AG04449 (cell line): ENCODE measurements around the gene PRR7.

Experiments
- CTCF ChIA-PET: fragments of 350-600 bp; formaldehyde crosslinking; extraction: SDS; loops from one replicate; lab custom pipeline; 2021; ENCODE audit warnings: antibody characterized with exemption; lab: Yijun Ruan, JAX
- POLR2A ChIA-PET: fragments of 400-600, 350-600 bp; formaldehyde crosslinking; extraction: SDS; loops from one replicate; lab custom pipeline; 2020; ENCODE audit warnings: antibody characterized with exemption, inconsistent platforms; lab: Yijun Ruan, JAX
- DNase-seq: peaks from one replicate; pipeline ENCODE4 v3.0.0-alpha.2; 2010; ENCODE audit warnings: low read depth, low spot score
- H3K4me3 ChIP-seq: 2 replicates; pipeline ENCODE4 v1.5.1; 2011; ENCODE audit warnings: low read depth, mild to moderate bottlenecking, control low read depth, low read length
- TF ChIP-seq, protein P1 (sequence below): IDR thresholded peaks from one replicate; pipeline ENCODE4 v1.5.1; 2011; ENCODE audit warnings: mild to moderate bottlenecking, moderate library complexity, low read length, control low read depth, inconsistent platforms; ENCODE audit not compliant: insufficient read depth; ENCODE audit errors: missing control alignments

PRR7 gene

DNA sequence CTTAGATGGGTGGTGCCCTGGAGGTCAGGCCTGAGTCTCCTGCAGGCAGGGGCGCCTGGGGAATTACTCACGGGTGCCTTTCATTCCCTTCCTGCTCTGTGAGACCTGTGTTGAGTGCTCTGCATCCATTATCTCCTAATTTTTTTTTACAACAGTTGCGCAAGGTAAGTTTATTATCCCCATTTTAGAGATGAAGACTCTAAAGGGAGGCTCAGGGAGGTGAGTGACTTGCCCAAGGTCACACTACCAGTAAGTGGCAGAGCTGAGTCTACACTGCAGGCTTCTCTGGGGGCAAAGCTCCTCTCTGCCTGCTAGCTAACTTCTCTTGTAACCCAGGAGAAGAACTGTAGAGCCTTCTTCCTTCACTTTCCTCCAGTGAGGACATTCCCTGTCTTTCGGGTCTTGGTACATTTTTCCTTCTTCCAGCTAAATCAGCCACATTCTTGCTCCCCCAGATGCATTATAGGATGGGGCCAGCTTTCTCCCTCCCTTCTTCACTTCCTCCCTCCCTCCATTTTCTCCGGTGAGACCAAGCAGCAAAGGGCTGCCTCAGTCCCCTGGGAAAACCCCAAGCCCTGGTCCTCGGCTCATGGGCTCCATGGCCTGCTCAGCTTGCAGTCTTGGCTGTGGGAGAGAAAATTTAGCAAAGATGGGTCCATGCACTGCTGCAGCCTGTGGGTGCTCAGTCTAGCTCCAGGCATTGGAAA is 1.8 kb downstream of the PRR7 start:
- CTCF ChIA-PET: interaction anchor here (0.8 to 21.1 kb wide), 13 partner anchors 7 to 338 kb away, joined by 3 to 412 read pairs (median 6); partner anchors contain the start of genes F12, MXD3 and PFN3
- POLR2A ChIA-PET: interaction anchor here (0.5 to 1.8 kb wide), 7 partner anchors 9 to 98 kb away, joined by 3 to 8 read pairs (median 4); partner anchors contain the start of genes GRK6 and PDLIM7
- TF ChIP-seq, protein P1, sequence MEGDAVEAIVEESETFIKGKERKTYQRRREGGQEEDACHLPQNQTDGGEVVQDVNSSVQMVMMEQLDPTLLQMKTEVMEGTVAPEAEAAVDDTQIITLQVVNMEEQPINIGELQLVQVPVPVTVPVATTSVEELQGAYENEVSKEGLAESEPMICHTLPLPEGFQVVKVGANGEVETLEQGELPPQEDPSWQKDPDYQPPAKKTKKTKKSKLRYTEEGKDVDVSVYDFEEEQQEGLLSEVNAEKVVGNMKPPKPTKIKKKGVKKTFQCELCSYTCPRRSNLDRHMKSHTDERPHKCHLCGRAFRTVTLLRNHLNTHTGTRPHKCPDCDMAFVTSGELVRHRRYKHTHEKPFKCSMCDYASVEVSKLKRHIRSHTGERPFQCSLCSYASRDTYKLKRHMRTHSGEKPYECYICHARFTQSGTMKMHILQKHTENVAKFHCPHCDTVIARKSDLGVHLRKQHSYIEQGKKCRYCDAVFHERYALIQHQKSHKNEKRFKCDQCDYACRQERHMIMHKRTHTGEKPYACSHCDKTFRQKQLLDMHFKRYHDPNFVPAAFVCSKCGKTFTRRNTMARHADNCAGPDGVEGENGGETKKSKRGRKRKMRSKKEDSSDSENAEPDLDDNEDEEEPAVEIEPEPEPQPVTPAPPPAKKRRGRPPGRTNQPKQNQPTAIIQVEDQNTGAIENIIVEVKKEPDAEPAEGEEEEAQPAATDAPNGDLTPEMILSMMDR: no peak
- no peak for DNase-seq
- H3K4me3 ChIP-seq: peak overlapping the region; percentile 18; the same call in 1 of the 2 replicates

DNA sequence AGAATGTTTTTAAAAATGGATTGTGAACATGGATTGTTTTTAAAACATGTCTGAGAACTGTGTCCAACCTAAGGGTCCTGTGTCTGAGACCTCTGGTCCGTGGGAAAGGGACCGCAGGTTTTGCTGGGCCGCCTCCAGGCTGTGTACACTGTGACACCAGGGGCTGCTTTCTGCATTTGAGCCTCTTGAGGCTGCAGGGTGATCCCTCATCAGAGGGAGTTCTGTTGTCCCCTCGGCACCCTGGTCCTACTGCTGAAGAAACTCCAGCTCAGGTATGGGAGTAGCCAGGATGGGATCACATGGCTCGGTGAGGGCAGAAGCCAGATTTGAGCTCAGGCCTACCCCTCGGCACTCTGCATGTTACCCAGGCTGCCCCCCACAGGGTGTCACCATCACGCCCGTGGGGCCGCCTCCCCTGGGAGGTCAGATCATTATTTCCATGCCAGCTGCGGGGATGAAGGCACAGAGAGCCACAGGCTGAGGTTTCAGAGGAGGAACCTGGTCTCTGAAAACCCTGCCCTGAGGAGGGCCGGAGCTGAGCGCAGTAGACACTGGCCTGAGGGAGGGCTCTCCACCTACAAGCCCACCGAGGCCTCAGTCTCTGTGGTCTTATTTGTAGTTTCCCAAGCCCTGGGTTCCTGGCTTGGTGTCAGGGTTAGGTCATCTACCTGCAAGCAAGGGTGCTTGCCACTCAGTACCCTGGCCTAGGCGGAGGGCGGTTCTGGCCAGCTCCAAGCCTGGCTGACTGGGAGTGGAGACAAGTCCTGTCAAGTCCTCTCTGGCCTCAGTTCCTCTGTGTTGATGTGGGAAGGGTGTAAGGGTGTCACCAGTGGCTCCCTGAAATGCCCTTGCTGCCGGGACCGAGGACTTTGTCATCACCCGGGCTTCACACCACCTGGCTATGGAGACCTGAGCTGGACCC is 2.8 kb downstream of the PRR7 start:
- H3K4me3 ChIP-seq: no peak overlapping the region
- TF ChIP-seq, protein P1: no peak
- POLR2A ChIA-PET: interaction anchor here (0.8 to 1.0 kb wide), 2 partner anchors 48 to 60 kb away, joined by 3 to 4 read pairs; partner anchors contain the start of gene PDLIM7
- no peak for DNase-seq
- CTCF ChIA-PET: interaction anchor here (1.3 to 21.1 kb wide), 12 partner anchors 6 to 335 kb away, joined by 3 to 412 read pairs (median 17); partner anchors contain the start of genes DBN1, F12, MXD3 and PFN3

DNA sequence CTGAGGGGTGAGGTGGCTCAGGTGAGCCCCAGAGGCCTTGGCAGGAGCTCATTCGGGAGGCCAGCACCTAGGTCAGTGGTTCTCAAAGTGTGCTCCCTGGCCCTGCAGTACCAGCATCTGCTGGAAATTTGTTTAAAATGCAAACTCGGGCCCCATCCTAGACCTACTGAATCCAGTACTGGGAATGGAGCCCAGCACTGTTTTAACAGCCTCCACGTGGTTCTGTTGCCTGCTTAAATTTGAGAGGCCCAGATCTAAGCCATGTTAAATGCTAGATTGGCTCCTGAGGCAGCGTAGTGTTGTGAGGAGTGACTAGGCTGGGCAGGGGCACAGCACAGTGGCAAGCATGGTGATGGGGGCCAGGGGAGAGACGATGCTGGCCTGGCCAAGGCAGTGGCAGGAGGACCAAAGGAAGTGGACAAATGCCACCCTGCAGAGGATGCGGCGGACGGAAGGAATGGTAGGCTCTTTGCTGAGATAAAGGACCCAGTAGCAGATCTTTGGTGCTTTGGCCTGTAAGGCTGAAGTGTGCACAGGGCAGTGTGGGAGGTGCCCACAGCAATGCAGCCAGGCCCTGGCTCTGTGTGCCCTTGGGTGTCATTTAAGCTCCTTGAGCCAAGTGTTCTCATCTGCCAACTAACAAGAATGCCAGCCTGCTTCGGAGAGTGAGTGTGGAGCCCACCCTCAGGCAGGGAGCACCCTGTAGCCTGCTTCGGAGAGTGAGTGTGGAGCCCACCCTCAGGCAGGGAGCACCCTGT is 4.2 kb downstream of the PRR7 start:
- POLR2A ChIA-PET: no interaction called here

DNA sequence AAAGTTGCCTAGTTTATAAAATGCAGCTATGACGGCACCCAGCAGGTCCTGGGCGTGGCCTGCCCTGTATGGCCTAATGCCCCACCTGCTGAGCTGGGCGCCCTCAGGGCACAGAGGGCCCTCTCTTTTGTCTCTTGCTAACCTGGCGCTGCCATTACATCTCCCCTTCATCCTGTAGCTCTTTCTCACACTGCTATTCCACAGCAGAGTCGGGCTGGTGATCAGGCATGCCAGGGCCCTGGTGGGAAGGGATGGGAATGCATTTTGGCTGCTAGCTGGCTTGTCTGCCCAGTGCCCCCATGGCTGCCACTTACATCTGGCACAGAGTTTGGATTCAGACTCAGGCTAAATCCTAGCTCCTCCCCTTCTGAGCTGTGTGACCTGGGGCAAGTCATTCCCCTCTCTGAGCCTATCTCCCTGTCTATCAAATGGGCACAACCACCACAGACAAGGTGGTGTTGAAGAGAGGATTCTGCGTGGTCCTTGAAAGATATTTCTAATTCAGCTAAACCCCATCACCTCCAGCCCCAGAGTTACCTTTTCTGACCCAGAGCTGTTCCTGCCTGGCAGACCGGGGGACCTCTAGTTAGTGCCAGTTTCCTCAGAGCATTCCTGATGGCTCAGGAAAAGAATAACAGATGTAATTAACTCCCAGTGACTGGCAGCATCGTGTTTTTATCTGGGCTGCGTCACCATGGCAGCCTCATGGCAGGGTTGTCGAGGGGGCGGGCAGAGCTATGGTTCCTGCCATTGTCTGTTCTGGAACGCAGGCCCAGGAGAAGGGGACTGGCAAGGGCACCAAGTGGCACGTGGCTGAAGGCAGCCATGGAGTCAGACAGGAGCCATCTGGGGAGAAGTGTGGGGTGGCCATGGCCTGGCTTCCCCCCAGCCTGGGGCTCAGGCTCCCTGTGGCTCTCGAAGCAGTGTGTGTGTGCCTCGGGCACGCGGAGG is 6.3 kb downstream of the PRR7 start:
- H3K4me3 ChIP-seq: no peak overlapping the region
- ChIA-PET CTCF (interaction anchor here (0.8 to 21.1 kb wide), 22 partner anchors 8 to 341 kb away, joined by 3 to 412 read pairs (median 8); partner anchors contain the start of genes DBN1, F12, GRK6 and MXD3), POLR2A (interaction anchor here (0.8 to 2.9 kb wide), 4 partner anchors 16 to 49 kb away, joined by 4 to 13 read pairs (median 6); no protein-coding TSS in a partner anchor)
- TF ChIP-seq, protein P1: peak; percentile 3
- DNase-seq: no peak

More for the DNA sequence above, 4.2 kb downstream of the PRR7 start:
- CTCF ChIA-PET: interaction anchor here (1.2 to 21.1 kb wide), 8 partner anchors 22 to 337 kb away, joined by 3 to 412 read pairs (median 88); partner anchors contain the start of genes DBN1, F12, MXD3 and PFN3
- TF ChIP-seq, protein P1: no peak
- no peak overlapping the region for H3K4me3 ChIP-seq
- DNase-seq: no peak
